ENCODE results near the gene ZNF23. TPM values are rescaled to one million over a fixed set of nuclear protein-coding genes. Genes with fewer than 3 reads are reported as not detected.

Gene ZNF23
- total RNA-seq, result 9.7 and 12.3 TPM in 2 replicates

GRCh38 chr16:71461686-71462648 lies at the start of gene ZNF23:
ZNF23 (minus strand) TSS chr16:71462247; CDS start chr16:71456796, 5,451 bp downstream.

GRCh38 chr16:71489122-71489521 lies 27.1 kb upstream of the ZNF23 start, which contains the start of gene ZNF19:
ZNF19 (minus strand) TSS chr16:71489324; CDS start chr16:71482114, 7,210 bp downstream.

GRCh38 chr16:71442051-71442440 lies 20.0 kb downstream of the ZNF23 start, which contains the start of gene TLE7:
TLE7 (minus strand) TSS chr16:71442054; CDS start chr16:71433324, 8,730 bp downstream.

Other genes starting within 250 kb of the ZNF23 start
- 0.32 and 2.7 TPM in 2 replicates for gene HYDIN, start 231.5 kb downstream of the ZNF23 start, total RNA-seq
- gene CMTR2, start 172.8 kb downstream of the ZNF23 start, total RNA-seq, result 35.3 and 40.1 TPM in 2 replicates
- gene CALB2, start 103.5 kb downstream of the ZNF23 start, total RNA-seq, result 0.24 and 0.32 TPM in 2 replicates
- not detected in 2 replicates for gene TLE7, start 20.2 kb downstream of the ZNF23 start, total RNA-seq
- 5.2 and 5.8 TPM in 2 replicates for gene ZNF19, start 27.1 kb upstream of the ZNF23 start, total RNA-seq
- gene CHST4, start 64.2 kb upstream of the ZNF23 start, total RNA-seq, result not detected in 2 replicates
- gene TAT, start 114.8 kb upstream of the ZNF23 start, total RNA-seq, result under 0.01 and 0.16 TPM in 2 replicates
- 0.16 and 0.49 TPM in 2 replicates for gene MARVELD3, start 163.9 kb upstream of the ZNF23 start, total RNA-seq